Muscle of arm (tissue), 12 donors: ENCODE measurements around the gene SNAPIN. TPM values are rescaled to one million over a fixed set of nuclear protein-coding genes. Genes with fewer than 3 reads are reported as not detected.
"Not testable (repeated sequence)": the region's sequence is repeated elsewhere in the genome, so short reads cannot be mapped to it uniquely, and the experiment has no call there.

Experiments
- DNase-seq: peaks from one replicate; pipeline ENCODE4 v3.0.0-alpha.2; 2013
- polyA plus RNA-seq, 12 donors: library from polyadenylated mRNA; unstranded; fragments of 120-200 nt; gene quantifications; one replicate each; pipeline ENCODE4 v1.2.1, GENCODE V29; 2013; ENCODE audit not compliant: insufficient read length in 12 of 12

Gene SNAPIN
- polyA plus RNA-seq, 12 donors = 31.5 to 54.8 (median 50.2) TPM; not detected in 1

DNA sequence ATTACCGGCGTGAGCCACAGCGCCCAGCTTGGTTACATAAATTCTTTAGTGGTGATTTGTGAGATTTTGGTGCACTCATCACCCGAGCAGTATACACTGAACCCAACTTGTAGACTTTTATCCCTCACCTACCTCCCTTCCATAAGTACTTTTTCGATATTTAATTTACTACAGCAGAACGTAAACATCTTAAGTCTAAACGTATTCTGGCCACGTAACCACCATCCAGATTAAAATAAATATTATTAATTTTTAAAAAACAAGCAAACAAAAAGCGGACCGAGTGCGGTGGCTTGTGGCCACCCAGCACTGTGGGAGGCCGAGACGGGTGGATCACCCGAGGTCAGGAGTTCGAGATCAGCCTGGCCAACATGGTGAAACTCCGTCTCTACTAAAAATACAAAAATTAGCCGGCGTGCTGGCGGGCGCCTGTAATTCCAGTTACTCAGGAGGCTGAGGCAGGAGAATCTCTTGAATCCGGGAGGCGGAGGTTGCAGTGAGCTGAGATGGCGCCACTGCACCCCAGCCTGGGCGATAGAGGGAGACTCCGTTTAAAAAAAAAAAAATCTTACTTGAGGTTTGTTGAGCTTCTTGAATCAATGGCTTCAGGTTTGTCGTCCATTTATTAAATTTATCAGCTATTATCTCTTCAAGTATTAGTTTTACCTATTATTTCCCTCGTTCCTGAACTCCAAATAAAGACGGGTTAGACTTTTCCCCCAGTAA is 13.3 kb downstream of the SNAPIN start:
- not testable (repeated sequence) for DNase-seq

- no peak for DNase-seq
Measured at GRCh38 chr1:153673511-153673910, 15.0 kb downstream of the SNAPIN start.

- DNase-seq = no peak
Measured at GRCh38 chr1:153677718-153678518, 19.4 kb downstream of the SNAPIN start.

GRCh38 chr1:153678519-153679336 is 20.2 kb downstream of the SNAPIN start, which contains the start of gene NPR1:
Gene NPR1 (plus strand): TSS chr1:153678688. CDS start chr1:153679109, 421 bp downstream.
- DNase-seq = no peak

- DNase-seq = no peak
Measured at GRCh38 chr1:153679337-153680119, 21.0 kb downstream of the SNAPIN start.

- no peak for DNase-seq
Measured at GRCh38 chr1:153680120-153680403, 21.6 kb downstream of the SNAPIN start.

DNA sequence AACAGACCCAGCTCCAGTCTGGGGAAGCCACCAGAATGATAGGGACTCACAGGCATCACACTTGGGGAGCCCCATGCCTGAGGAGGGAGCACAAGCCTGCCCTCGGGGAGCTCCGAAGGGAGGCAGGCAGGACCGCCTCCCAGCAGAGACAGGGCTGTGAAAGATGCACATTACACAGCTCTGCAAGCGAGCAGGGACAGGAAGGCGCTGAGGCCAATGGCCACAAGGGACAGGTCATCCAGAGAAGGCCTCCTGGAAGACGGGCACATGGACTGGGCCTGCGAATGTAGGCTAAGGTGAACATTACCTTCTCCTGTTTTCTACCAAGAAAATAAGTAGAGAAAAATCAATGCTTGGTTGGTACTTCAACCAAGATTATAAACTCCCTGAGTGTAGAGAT is 24.2 kb downstream of the SNAPIN start:
- no peak for DNase-seq

GRCh38 chr1:153683854-153684253 is 25.4 kb downstream of the SNAPIN start:
- no peak for DNase-seq

DNA sequence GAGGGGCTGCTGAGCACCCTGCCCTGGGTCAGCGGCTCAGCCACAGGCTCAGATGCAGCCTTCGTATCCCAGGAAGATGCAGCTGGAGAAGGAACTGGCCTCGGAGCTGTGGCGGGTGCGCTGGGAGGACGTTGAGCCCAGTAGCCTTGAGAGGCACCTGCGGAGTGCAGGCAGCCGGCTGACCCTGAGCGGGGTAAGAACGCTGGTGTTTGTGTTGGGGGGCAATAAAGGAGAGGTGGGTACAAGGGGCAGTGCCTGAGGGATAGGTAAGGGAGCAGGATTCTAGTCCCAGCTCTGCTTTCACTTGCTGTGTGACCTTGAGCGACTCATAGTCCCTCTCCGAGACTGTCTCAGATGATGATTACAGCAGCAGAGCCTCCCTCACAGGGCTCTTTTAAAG is 26.4 kb downstream of the SNAPIN start:
- no peak for DNase-seq

DNA sequence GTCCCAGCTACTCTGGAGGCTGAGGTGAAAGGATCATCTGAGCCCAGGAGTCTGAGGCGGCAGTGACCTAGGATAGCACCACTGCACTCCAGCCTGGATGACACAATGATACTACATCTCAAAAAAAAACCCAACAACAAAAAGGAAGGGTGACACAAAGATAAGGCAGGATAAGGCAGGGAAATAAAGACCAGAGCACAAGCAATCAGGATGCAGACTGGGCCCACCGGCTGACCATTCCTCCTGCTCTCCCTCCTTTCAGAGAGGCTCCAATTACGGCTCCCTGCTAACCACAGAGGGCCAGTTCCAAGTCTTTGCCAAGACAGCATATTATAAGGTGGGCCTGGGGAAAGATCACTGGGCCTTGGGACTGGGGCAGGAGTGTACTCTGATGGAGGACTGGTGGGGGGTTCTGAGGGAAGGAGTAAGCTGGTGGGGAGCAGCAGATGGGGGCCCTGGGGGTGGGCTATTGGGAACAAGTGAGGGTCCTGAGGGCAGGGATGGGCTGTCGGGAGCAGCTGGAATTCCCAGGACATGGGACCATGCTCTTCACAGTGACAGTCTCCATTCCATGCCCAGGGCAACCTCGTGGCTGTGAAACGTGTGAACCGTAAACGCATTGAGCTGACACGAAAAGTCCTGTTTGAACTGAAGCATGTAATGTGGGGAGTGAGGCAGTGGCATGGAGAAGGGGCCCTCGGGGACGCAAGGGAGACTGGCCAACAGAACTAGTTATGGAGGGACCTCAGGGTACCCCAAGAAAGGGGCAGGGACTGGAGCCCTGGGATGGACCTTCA is 27.2 kb downstream of the SNAPIN start:
- DNase-seq = no peak

GRCh38 chr1:153687346-153688125 is 29.0 kb downstream of the SNAPIN start:
- no peak for DNase-seq

DNA sequence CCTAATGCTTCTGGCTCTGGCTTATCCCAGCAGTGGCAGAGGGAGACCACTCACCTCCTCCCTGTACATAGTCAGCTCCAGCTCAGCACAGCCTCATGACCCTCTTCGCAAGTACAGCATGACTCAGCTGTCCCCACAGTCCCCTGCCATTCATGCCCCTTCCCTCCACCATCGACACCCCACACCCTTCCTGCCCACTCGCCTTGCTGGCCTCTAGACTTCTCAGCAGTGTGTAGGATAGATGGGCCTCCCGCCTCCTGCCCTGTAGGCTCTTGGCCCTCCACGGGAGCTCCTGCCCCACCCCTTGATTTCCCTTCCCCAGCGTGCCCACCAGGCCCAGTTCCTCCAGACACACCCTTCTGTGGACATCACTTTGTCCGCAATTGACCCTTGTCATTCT is 29.8 kb downstream of the SNAPIN start:
- DNase-seq = no peak

DNA sequence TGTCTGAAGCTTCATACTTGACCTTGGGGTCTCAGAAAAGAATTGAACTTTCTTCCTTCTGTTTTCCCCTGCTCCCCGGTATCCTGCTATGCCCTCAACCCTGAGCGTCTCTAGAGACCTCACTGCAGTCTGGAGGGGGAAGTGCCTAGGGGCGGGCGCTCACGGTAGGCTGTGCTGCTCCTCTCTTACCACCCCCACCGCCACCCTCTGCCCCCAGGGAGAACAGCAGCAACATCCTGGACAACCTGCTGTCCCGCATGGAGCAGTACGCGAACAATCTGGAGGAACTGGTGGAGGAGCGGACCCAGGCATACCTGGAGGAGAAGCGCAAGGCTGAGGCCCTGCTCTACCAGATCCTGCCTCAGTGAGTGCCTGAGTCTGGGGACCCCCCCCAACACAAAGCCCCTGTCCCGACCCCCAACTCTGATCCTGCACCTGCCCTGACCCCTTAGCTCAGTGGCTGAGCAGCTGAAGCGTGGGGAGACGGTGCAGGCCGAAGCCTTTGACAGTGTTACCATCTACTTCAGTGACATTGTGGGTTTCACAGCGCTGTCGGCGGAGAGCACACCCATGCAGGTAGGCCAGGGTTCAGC is 30.3 kb downstream of the SNAPIN start:
- DNase-seq = no peak

DNA sequence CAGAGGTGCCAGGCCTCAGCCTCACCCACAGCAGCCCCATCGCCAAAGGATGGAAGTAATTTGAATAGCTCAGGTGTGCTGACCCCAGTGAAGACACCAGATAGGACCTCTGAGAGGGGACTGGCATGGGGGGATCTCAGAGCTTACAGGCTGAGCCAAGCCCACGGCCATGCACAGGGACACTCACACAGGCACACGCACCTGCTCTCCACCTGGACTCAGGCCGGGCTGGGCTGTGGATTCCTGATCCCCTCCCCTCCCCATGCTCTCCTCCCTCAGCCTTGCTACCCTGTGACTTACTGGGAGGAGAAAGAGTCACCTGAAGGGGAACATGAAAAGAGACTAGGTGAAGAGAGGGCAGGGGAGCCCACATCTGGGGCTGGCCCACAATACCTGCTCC is 35.0 kb downstream of the SNAPIN start:
- DNase-seq = no peak

GRCh38 chr1:153696741-153697140 is 38.2 kb downstream of the SNAPIN start:
- no peak for DNase-seq

- peak; percentile 18 for DNase-seq
Measured at GRCh38 chr1:153697191-153698019, 38.9 kb downstream of the SNAPIN start.

- peak; percentile 52 for DNase-seq
Measured at GRCh38 chr1:153698020-153698922, 39.8 kb downstream of the SNAPIN start.
